Camera-type eye (tissue), 1 donor: Measurements from ENCODE around the gene INA. TPM values are rescaled to one million over a fixed set of nuclear protein-coding genes. Genes with fewer than 3 reads are reported as not detected.

Source experiments
- total RNA-seq: library from RNA; depleted of rRNA; stranded (reverse); fragments of >200 nt; gene quantifications from one replicate; pipeline ENCODE4 v1.2.3, GENCODE V29; 2014

INA gene
- total RNA-seq: 102 TPM

GRCh38 chr10:103276896-103277712 is at the start of gene INA:
TSS of gene INA (plus strand) at chr10:103277138. CDS start at chr10:103277212, 74 bp downstream.

GRCh38 chr10:103245587-103245986 is 31.4 kb upstream of the INA start, which contains the start of gene RPEL1:
TSS of gene RPEL1 (plus strand) at chr10:103245887. CDS start at chr10:103245997, 110 bp downstream.

Other genes starting within 250 kb of the INA start
- 259 TPM for gene NT5C2, start 83.9 kb upstream of the INA start, total RNA-seq
- not detected for gene RPEL1, start 31.3 kb upstream of the INA start, total RNA-seq
- gene PCGF6, start 74.0 kb downstream of the INA start, total RNA-seq: 13.7 TPM
- gene TAF5, start 90.8 kb downstream of the INA start, total RNA-seq: 12.9 TPM
- 84.4 TPM for gene ATP5MK, start 119.3 kb downstream of the INA start, total RNA-seq
- 33.3 TPM for gene PDCD11, start 119.5 kb downstream of the INA start, total RNA-seq
- 12.4 TPM for gene CALHM2, start 175.2 kb downstream of the INA start, total RNA-seq
- not detected for gene CALHM1, start 181.8 kb downstream of the INA start, total RNA-seq
- not detected for gene CALHM3, start 202.1 kb downstream of the INA start, total RNA-seq
- gene NEURL1, start 216.6 kb downstream of the INA start, total RNA-seq: 16.8 TPM